ENCODE data around the gene RAPGEF6.
A peak's percentile ranks its signal among the peaks of the same experiment; 100 is the strongest.

RAPGEF6 gene

DNA sequence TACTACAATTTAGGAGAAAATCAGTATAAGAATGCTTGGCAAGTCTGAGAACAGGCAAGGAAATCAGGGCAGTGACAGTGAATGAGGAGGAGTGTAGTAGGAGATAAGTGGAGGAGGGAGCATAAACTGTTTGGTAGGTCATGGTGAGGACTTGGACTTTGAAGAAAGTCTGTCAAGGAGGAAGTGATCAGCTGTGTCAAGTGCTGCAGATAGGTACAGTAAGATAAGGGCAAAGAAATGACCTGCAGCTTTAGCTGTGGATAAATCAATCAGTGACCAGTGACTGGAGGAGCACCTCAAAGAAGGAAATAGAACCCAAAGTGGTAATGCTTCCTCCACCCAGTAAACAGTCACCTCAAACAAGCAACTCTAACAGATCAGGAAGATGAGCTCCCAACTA is 106.3 kb downstream of the RAPGEF6 start:
- Histone ChIP-seq H2BK12ac (ENCODE audit: low read length) (no peak overlapping the region), H3K9ac (ENCODE audit: low read length) (no peak overlapping the region), H3K18ac (ENCODE audit: low read length) (no peak overlapping the region), H3K79me1 (ENCODE audit: low read length) (no peaks in the 10 kb centered on the region), H4K12ac (ENCODE audit: low read depth, low read length) (no peak overlapping the region), H2AK5ac (ENCODE audit: low read length) (no peak overlapping the region), H3K23ac (ENCODE audit: low read length) (peak overlapping the region; percentile 90), H4K91ac (ENCODE audit: low read depth, low read length) (no peak overlapping the region), H3K9me3 (ENCODE audit: insufficient read depth, low read depth, low read length) (no peaks in the 10 kb centered on the region), H3K14ac (ENCODE audit: low read length) (no peak overlapping the region), H3K27ac (ENCODE audit: low read depth, low read length) (no peak overlapping the region), H3K4ac (ENCODE audit: low read depth, low read length) (no peak overlapping the region), H2BK5ac (ENCODE audit: low read depth, low read length, poor library complexity) (no peak overlapping the region), H2BK120ac (ENCODE audit: insufficient read depth, low read length, poor library complexity) (no peak overlapping the region), H4K8ac (ENCODE audit: low read depth, low read length) (no peak overlapping the region), H3K27me3 (ENCODE audit: insufficient read depth, low read length) (no peaks in the 10 kb centered on the region), H3K79me2 (ENCODE audit: control insufficient read depth, insufficient read depth, low read length, poor library complexity) (no peaks in the 10 kb centered on the region), H2AFZ (ENCODE audit: insufficient read depth, low read length, poor library complexity) (no peak overlapping the region), H3K4me2 (ENCODE audit: low read length) (no peak overlapping the region), H3K36me3 (ENCODE audit: control insufficient read depth in 1 of 2, insufficient read depth in 2 of 2, low read length in 2 of 2) (no peaks in the 10 kb centered on the region), H3K4me1 (ENCODE audit: control insufficient read depth in 1 of 2, insufficient read depth in 2 of 2, low read length in 2 of 2) (no peaks in the 10 kb centered on the region), H3K4me3 (ENCODE audit: low read depth, low read length) (no peak overlapping the region)
- no peak for DNase-seq

DNA sequence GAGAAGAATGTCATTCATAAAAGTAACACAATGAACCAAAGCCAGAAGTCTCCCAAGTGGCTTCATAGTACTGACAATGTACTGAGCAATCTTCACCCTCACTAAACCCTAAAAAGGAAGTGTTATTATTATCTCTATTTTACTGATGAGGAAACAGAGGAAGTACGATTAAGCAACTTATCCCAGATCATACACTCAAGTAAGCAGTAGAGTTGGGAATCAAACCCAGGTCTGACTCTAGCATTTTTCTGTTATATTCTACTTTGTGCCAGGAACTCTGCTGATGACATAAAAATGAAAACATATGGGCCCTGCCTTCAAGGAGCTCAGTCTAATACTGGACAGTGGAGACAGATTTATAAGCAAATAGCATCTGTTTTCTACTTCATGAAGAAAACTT is 109.2 kb downstream of the RAPGEF6 start:
- WGBS (ENCODE audit: extremely low coverage, insufficient coverage, insufficient read length) = no CpG with 5 or more reads among the region's 1 CpG
- Histone ChIP-seq H4K91ac (ENCODE audit: low read depth, low read length) (no peak overlapping the region), H2AFZ (ENCODE audit: insufficient read depth, low read length, poor library complexity) (no peak overlapping the region), H3K79me2 (ENCODE audit: control insufficient read depth, insufficient read depth, low read length, poor library complexity) (no peaks in the 10 kb centered on the region), H2AK5ac (ENCODE audit: low read length) (no peak overlapping the region), H3K9me3 (ENCODE audit: insufficient read depth, low read depth, low read length) (no peaks in the 10 kb centered on the region), H4K8ac (ENCODE audit: low read depth, low read length) (no peak overlapping the region), H3K4me2 (ENCODE audit: low read length) (no peak overlapping the region), H3K18ac (ENCODE audit: low read length) (no peak overlapping the region), H3K79me1 (ENCODE audit: low read length) (no peaks in the 10 kb centered on the region), H3K9ac (ENCODE audit: low read length) (no peak overlapping the region), H2BK12ac (ENCODE audit: low read length) (no peak overlapping the region), H3K4ac (ENCODE audit: low read depth, low read length) (no peak overlapping the region), H2BK120ac (ENCODE audit: insufficient read depth, low read length, poor library complexity) (no peak overlapping the region), H3K4me3 (ENCODE audit: low read depth, low read length) (no peak overlapping the region), H3K27ac (ENCODE audit: low read depth, low read length) (no peak overlapping the region), H3K27me3 (ENCODE audit: insufficient read depth, low read length) (no peaks in the 10 kb centered on the region), H3K4me1 (ENCODE audit: control insufficient read depth in 1 of 2, insufficient read depth in 2 of 2, low read length in 2 of 2) (no peaks in the 10 kb centered on the region), H2BK5ac (ENCODE audit: low read depth, low read length, poor library complexity) (no peak overlapping the region), H3K14ac (ENCODE audit: low read length) (no peak overlapping the region), H3K36me3 (ENCODE audit: control insufficient read depth in 1 of 2, insufficient read depth in 2 of 2, low read length in 2 of 2) (no peaks in the 10 kb centered on the region), H3K23ac (ENCODE audit: low read length) (no peak overlapping the region), H4K12ac (ENCODE audit: low read depth, low read length) (no peak overlapping the region)
- no peak for DNase-seq

DNA sequence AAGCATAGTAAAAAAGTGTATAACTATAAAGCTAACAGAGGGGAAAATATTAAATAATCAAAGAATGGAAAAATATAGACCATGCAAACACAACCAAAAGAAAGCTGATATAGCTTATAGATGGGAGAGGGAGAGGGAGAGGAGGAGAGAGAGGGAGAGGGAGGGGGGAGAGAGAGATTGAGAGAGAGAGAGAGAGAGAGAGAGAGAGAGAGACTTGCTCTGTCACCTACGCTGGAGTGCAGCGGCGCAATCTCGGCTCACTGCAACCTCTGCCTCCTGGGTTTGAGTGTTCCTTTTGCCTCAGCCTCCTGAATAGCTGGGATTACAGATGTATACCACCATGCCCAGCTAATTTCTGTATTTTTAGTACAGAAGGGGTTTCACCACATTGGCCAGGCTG is 110.6 kb downstream of the RAPGEF6 start:
- H2AFZ ChIP-seq (ENCODE audit: insufficient read depth, low read length, poor library complexity) = no peak overlapping the region
- H3K79me2 ChIP-seq (ENCODE audit: control insufficient read depth, insufficient read depth, low read length, poor library complexity) = no peaks in the 10 kb centered on the region
- no peak overlapping the region for H4K8ac ChIP-seq (ENCODE audit: low read depth, low read length)
- H4K91ac ChIP-seq (ENCODE audit: low read depth, low read length) = no peak overlapping the region
- H3K4me3 ChIP-seq (ENCODE audit: low read depth, low read length) = no peak overlapping the region
- H3K4me1 ChIP-seq (ENCODE audit: control insufficient read depth in 1 of 2, insufficient read depth in 2 of 2, low read length in 2 of 2) = no peaks in the 10 kb centered on the region
- no peak overlapping the region for H3K18ac ChIP-seq (ENCODE audit: low read length)
- H3K36me3 ChIP-seq (ENCODE audit: control insufficient read depth in 1 of 2, insufficient read depth in 2 of 2, low read length in 2 of 2) = no peaks in the 10 kb centered on the region
- H3K27me3 ChIP-seq (ENCODE audit: insufficient read depth, low read length) = no peaks in the 10 kb centered on the region
- H4K12ac ChIP-seq (ENCODE audit: low read depth, low read length) = no peak overlapping the region
- H3K9ac ChIP-seq (ENCODE audit: low read length) = no peak overlapping the region
- no peak overlapping the region for H3K27ac ChIP-seq (ENCODE audit: low read depth, low read length)
- H3K4ac ChIP-seq (ENCODE audit: low read depth, low read length) = no peak overlapping the region
- no peak overlapping the region for H3K23ac ChIP-seq (ENCODE audit: low read length)
- H3K79me1 ChIP-seq (ENCODE audit: low read length) = no peaks in the 10 kb centered on the region
- no peak for DNase-seq
- H2BK120ac ChIP-seq (ENCODE audit: insufficient read depth, low read length, poor library complexity) = no peak overlapping the region
- H3K9me3 ChIP-seq (ENCODE audit: insufficient read depth, low read depth, low read length) = no peaks in the 10 kb centered on the region
- no peak overlapping the region for H2AK5ac ChIP-seq (ENCODE audit: low read length)
- H2BK5ac ChIP-seq (ENCODE audit: low read depth, low read length, poor library complexity) = no peak overlapping the region
- no peak overlapping the region for H3K4me2 ChIP-seq (ENCODE audit: low read length)
- no peak overlapping the region for H3K14ac ChIP-seq (ENCODE audit: low read length)
- H2BK12ac ChIP-seq (ENCODE audit: low read length) = no peak overlapping the region
- WGBS (ENCODE audit: extremely low coverage, insufficient coverage, insufficient read length) = no CpG with 5 or more reads among the region's 4 CpGs

DNA sequence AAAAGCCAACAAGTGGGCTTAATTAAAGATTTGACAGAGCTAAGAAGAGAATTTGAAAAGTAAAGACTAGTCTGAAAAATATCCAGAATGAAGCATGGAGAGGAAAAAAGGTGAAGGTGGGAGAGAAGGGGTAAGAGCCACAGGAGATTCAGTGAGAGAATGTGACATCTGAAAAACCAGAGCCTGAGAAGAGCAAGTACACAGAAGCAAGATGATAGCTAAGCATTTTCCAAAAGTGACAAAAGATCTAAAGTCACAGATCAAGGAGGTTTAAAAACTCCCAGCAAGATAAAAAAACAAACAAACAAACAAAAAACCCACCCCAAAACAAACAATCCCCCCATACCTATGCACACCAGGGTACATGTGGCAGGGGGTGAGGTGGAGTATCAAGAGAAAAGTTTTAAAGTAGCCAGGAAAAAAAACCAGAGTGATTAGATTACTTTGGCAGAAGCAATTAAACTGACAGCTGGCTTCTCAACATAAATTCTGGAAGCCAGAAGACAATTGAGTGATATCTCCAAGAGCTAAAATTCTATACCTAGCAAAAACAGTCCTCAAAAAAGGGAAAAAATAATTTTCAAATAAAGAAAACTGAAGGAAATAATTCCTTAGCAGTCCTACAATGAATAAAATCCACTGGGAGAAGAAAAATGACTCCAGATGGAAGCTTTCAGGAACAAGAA is 111.4 kb downstream of the RAPGEF6 start:
- H3K4me1 ChIP-seq (ENCODE audit: control insufficient read depth in 1 of 2, insufficient read depth in 2 of 2, low read length in 2 of 2) = no peaks in the 10 kb centered on the region
- no peak overlapping the region for H3K14ac ChIP-seq (ENCODE audit: low read length)

More for the DNA sequence above, 111.4 kb downstream of the RAPGEF6 start:
- H4K12ac ChIP-seq (ENCODE audit: low read depth, low read length) = no peak overlapping the region
- no peak overlapping the region for H3K4me3 ChIP-seq (ENCODE audit: low read depth, low read length)
- no peak overlapping the region for H3K23ac ChIP-seq (ENCODE audit: low read length)
- no peak overlapping the region for H3K9ac ChIP-seq (ENCODE audit: low read length)
- no peak overlapping the region for H2AK5ac ChIP-seq (ENCODE audit: low read length)
- DNase-seq = no peak
- H3K27ac ChIP-seq (ENCODE audit: low read depth, low read length) = no peak overlapping the region
- no peaks in the 10 kb centered on the region for H3K27me3 ChIP-seq (ENCODE audit: insufficient read depth, low read length)
- H4K91ac ChIP-seq (ENCODE audit: low read depth, low read length) = no peak overlapping the region
- H2BK5ac ChIP-seq (ENCODE audit: low read depth, low read length, poor library complexity) = no peak overlapping the region
- H2BK120ac ChIP-seq (ENCODE audit: insufficient read depth, low read length, poor library complexity) = no peak overlapping the region
- H3K79me2 ChIP-seq (ENCODE audit: control insufficient read depth, insufficient read depth, low read length, poor library complexity) = no peaks in the 10 kb centered on the region
- H3K79me1 ChIP-seq (ENCODE audit: low read length) = no peaks in the 10 kb centered on the region
- H2AFZ ChIP-seq (ENCODE audit: insufficient read depth, low read length, poor library complexity) = no peak overlapping the region
- H3K4ac ChIP-seq (ENCODE audit: low read depth, low read length) = no peak overlapping the region
- H2BK12ac ChIP-seq (ENCODE audit: low read length) = no peak overlapping the region
- no peak overlapping the region for H3K18ac ChIP-seq (ENCODE audit: low read length)
- no peak overlapping the region for H4K8ac ChIP-seq (ENCODE audit: low read depth, low read length)
- no peaks in the 10 kb centered on the region for H3K9me3 ChIP-seq (ENCODE audit: insufficient read depth, low read depth, low read length)
- H3K36me3 ChIP-seq (ENCODE audit: control insufficient read depth in 1 of 2, insufficient read depth in 2 of 2, low read length in 2 of 2) = no peaks in the 10 kb centered on the region
- H3K4me2 ChIP-seq (ENCODE audit: low read length) = no peak overlapping the region
